Fibroblast of lung (primary cell): ENCODE results near the gene ARID5A. TPM values are rescaled to one million over a fixed set of nuclear protein-coding genes. Genes with fewer than 3 reads are reported as not detected.

ENCODE experiments used
- DNase-seq, 2 donors: peaks; one replicate each; pipeline versions ENCODE4 v3.0.0 to v3.0.0-alpha.2; 2010; ENCODE audit warnings: low read depth in 2 of 2
- H2AFZ ChIP-seq: 2 replicates; pipeline ENCODE4 v1.5.1; 2012; ENCODE audit warnings: low read length, control low read depth, inconsistent platforms
- H3K27ac ChIP-seq: 2 replicates; pipeline ENCODE4 v1.5.1; 2011; ENCODE audit warnings: low read length, control low read depth; ENCODE audit not compliant: insufficient read depth
- H3K27me3 ChIP-seq: 2 replicates; pipeline ENCODE4 v1.5.1; 2011; ENCODE audit warnings: mild to moderate bottlenecking, low read length; ENCODE audit not compliant: control insufficient read depth, insufficient read depth
- H3K36me3 ChIP-seq: 2 replicates; pipeline ENCODE4 v1.5.1; 2011; ENCODE audit warnings: low read length; ENCODE audit not compliant: control insufficient read depth, insufficient read depth
- H3K4me1 ChIP-seq: 2 replicates; pipeline ENCODE4 v1.5.1; 2011; ENCODE audit warnings: low read length; ENCODE audit not compliant: control insufficient read depth, insufficient read depth; ENCODE audit errors: extremely low read depth
- H3K4me2 ChIP-seq: 2 replicates; pipeline ENCODE4 v1.5.1; 2011; ENCODE audit warnings: low read length, control low read depth; ENCODE audit not compliant: insufficient read depth; ENCODE audit errors: extremely low read depth
- H3K4me3 ChIP-seq, 4 experiments: fragments of 200-600 bp in 1 of 4; sonication (generic) in 1 of 4; replicated peaks in 1 of 4; 2 replicates each; pipeline ENCODE4 v1.5.1; 2011 to 2016; ENCODE audit warnings: low read length in 4 of 4, low read depth in 3 of 4, mild to moderate bottlenecking in 3 of 4, control low read depth in 2 of 4, inconsistent platforms in 1 of 4, mixed read lengths in 1 of 4; ENCODE audit not compliant: insufficient read depth in 1 of 4; ENCODE audit errors: control extremely low read depth in 1 of 4
- H3K79me2 ChIP-seq: 2 replicates; pipeline ENCODE4 v1.5.1; 2012; ENCODE audit warnings: mild to moderate bottlenecking, low read length, inconsistent platforms; ENCODE audit not compliant: control insufficient read depth, insufficient read depth
- H3K9ac ChIP-seq: 2 replicates; pipeline ENCODE4 v1.5.1; 2011; ENCODE audit warnings: mild to moderate bottlenecking, low read length, control low read depth; ENCODE audit not compliant: insufficient read depth
- H3K9me3 ChIP-seq: 2 replicates; pipeline ENCODE4 v1.5.1; 2012; ENCODE audit warnings: low read depth, low read length; ENCODE audit not compliant: control insufficient read depth, insufficient read depth
- H4K20me1 ChIP-seq: 2 replicates; pipeline ENCODE4 v1.5.1; 2011; ENCODE audit warnings: low read length; ENCODE audit not compliant: control insufficient read depth, insufficient read depth; ENCODE audit errors: extremely low read depth
- CTCF ChIP-seq, 2 donors: IDR thresholded peaks in 1 of 2; conservative IDR thresholded peaks in 1 of 2; 1 replicate in 1 of 2; 2 replicates in 1 of 2; pipeline ENCODE4 v1.5.1; 2011 to 2012; ENCODE audit warnings: low read length in 2 of 2, control low read depth in 1 of 2, inconsistent platforms in 1 of 2, low read depth in 1 of 2, mild to moderate bottlenecking in 1 of 2
- EZH2 ChIP-seq: IDR thresholded peaks from 2 replicates; pipeline ENCODE4 v1.5.1; 2012; ENCODE audit warnings: low read length, control low read depth, mild to moderate bottlenecking; ENCODE audit errors: missing control alignments
- polyA plus RNA-seq, 2 donors: library from polyadenylated mRNA; depleted of rRNA in 1 of 2; stranded (reverse) in 1 of 2; unstranded in 1 of 2; fragments of >200 nt; gene quantifications; 2 replicates each; pipeline ENCODE4 v1.2.1, GENCODE V29; 2011 to 2012; ENCODE audit warnings: missing spikeins in 1 of 2
- total RNA-seq: library from RNA; depleted of rRNA; stranded (reverse); fragments of >200 nt; gene quantifications from 2 replicates; pipeline ENCODE4 v1.2.1, GENCODE V29; 2014

Gene ARID5A
- total and polyA plus RNA-seq, 2 donors (not counting 1 experiment from before 2014, with no cell fraction given), result 5.2 to 9.7 TPM

- Histone ChIP-seq H3K4me2 (no peak overlapping the region), H3K36me3 (no peaks in the 10 kb centered on the region), H2AFZ (no peak overlapping the region), H3K9me3 (no peaks in the 10 kb centered on the region), H3K4me1 (peaks cover 3% of the 10 kb centered on the region), H3K27ac (no peak overlapping the region), H3K4me3 (no peak overlapping the region), H3K79me2 (no peaks in the 10 kb centered on the region), H3K9ac (no peak overlapping the region), H3K27me3 (peaks cover 18% of the 10 kb centered on the region), H4K20me1 (no peaks in the 10 kb centered on the region)
- no peak for DNase-seq
- TF ChIP-seq CTCF (conservative IDR thresholded peaks at IDR 0.05 in 1 of 2, IDR thresholded peaks at IDR 0.05 in 1 of 2; ENCODE audit: low read depth in 1 of 2, low read length in 2 of 2) (no peak), EZH2 (no peak)
These were observed 24.7 kb upstream of the ARID5A start for GRCh38 chr2:96511851-96512250.

- H4K20me1 ChIP-seq, result no peaks in the 10 kb centered on the region
- H3K9me3 ChIP-seq, result no peaks in the 10 kb centered on the region
- no peak overlapping the region for H2AFZ ChIP-seq
- peaks cover 18% of the 10 kb centered on the region for H3K27me3 ChIP-seq
- H3K36me3 ChIP-seq, result no peaks in the 10 kb centered on the region
- no peak overlapping the region for H3K4me3 ChIP-seq
- no peak overlapping the region for H3K9ac ChIP-seq
- H3K27ac ChIP-seq, result no peak overlapping the region
- H3K4me1 ChIP-seq, result peaks cover 3% of the 10 kb centered on the region
- no peak for DNase-seq
- no peaks in the 10 kb centered on the region for H3K79me2 ChIP-seq
- no peak overlapping the region for H3K4me2 ChIP-seq
- TF ChIP-seq EZH2 (no peak), CTCF (conservative IDR thresholded peaks at IDR 0.05 in 1 of 2, IDR thresholded peaks at IDR 0.05 in 1 of 2; ENCODE audit: low read depth in 1 of 2, low read length in 2 of 2) (no peak)
These were observed 24.2 kb upstream of the ARID5A start for GRCh38 chr2:96512341-96512740.

- TF ChIP-seq EZH2 (no peak), CTCF (conservative IDR thresholded peaks at IDR 0.05 in 1 of 2, IDR thresholded peaks at IDR 0.05 in 1 of 2; ENCODE audit: low read depth in 1 of 2, low read length in 2 of 2) (no peak)
- H3K4me1 ChIP-seq, result no peaks in the 10 kb centered on the region
These were observed 22.0 kb upstream of the ARID5A start for GRCh38 chr2:96514521-96514920.

More at GRCh38 chr2:96514521-96514920, 22.0 kb upstream of the ARID5A start:
- no peaks in the 10 kb centered on the region for H3K9me3 ChIP-seq
- no peak overlapping the region for H3K27ac ChIP-seq
- no peak overlapping the region for H3K9ac ChIP-seq
- H3K79me2 ChIP-seq, result no peaks in the 10 kb centered on the region
- H3K4me2 ChIP-seq, result no peak overlapping the region
- no peaks in the 10 kb centered on the region for H3K36me3 ChIP-seq
- H3K4me3 ChIP-seq, result no peak overlapping the region
- H3K27me3 ChIP-seq, result peaks cover 18% of the 10 kb centered on the region
- no peaks in the 10 kb centered on the region for H4K20me1 ChIP-seq
- no peak for DNase-seq
- no peak overlapping the region for H2AFZ ChIP-seq
